Measurements from ENCODE around the gene P2RY8.
"Not testable (repeated sequence)": the region's sequence is repeated elsewhere in the genome, so short reads cannot be mapped to it uniquely, and the experiment has no call there.

P2RY8 gene

DNA sequence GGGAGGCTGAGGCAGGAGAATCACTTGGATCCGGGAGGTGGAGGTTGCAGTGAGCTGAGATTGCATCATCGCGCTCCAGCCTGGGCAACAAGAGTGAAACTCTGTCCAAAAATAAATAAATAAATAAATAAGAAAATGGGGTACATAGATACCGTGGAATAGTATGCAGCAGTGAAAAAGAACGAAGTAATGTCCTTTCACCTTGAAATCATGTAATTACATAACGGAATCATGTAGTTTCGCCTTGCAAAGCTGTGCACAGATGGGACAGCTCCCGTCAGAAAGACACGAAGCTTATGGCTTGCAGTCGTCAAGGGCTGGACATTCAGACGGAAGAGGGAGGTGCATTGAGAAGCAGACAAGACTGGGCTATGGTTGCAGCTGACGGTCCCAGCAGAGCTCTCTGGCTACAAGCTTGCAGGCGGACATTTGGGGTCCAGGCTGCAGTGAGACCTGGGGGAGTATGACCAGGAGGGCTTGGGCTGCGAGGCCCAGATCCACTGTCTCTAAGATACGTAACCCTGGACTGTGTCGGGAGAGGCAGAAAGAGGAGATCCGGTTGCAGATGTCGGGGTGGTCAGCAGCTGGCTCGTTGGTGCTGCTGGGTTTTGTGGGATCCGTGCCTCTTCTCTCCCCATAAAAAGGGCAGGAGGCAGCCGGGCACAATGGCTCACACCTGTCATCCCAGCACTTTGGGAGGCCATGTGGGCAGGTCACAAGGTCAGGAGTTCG, 6.2 kb upstream of the P2RY8 start:
- DNase-seq (ENCODE audit: low spot score): no peak

DNA sequence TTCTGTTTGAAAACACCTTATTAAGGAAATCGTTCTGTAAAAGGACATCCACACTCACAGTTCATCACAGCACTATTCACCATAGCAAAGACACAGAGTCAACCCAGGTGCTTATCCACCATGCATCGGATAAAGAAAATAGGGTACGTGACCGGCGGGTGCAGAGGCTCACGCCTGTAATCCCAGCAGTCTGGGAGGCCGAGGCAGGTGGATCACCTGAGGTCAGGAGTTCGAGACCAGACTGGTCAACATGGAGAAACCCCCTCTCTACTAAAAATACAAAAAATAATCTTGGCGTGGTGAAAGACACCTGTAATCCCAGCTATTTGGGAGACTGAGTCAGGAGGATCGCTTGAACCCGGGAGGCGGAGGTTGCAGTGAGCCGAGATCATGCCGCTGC, 2.2 kb upstream of the P2RY8 start:
- DNase-seq (ENCODE audit: low spot score): not testable (repeated sequence)

DNA sequence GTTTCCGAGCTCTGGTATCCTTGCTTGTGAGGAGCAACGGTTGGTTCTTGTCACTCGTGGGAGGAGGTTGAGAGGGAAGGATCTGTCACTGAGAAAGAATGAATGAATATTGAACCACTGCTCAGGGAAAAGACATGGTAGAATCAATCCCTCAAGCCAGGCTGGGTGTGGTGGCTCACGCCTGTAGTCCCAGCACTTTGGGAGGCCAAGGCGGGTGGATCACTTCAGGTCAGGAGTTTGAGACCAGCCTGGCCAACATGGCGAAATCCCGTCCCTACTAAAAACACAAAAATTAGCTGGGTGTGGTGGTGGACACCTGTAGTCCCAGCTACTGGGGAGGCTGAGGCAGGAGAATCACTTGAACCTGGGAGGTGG, 718 bp upstream of the P2RY8 start:
- DNase-seq (ENCODE audit: low spot score): not testable (repeated sequence)

DNA sequence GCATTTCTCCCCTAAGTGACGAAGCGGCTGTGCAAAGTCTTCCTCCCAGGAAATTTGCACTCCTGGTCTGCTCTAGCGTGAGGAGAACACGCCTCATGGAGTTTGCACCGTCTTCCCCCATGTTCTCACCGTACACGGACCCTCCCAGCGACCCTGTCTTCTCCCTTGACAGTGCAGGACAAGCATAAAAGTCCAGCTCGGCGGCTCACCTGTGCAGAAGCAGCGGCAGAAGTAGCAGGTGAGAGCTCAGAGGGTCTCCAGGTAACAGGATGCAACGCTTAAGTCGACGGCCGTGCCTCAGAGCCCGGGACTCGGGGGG, 314 bp downstream of the P2RY8 start:
- DNase-seq (ENCODE audit: low spot score): no peak

DNA sequence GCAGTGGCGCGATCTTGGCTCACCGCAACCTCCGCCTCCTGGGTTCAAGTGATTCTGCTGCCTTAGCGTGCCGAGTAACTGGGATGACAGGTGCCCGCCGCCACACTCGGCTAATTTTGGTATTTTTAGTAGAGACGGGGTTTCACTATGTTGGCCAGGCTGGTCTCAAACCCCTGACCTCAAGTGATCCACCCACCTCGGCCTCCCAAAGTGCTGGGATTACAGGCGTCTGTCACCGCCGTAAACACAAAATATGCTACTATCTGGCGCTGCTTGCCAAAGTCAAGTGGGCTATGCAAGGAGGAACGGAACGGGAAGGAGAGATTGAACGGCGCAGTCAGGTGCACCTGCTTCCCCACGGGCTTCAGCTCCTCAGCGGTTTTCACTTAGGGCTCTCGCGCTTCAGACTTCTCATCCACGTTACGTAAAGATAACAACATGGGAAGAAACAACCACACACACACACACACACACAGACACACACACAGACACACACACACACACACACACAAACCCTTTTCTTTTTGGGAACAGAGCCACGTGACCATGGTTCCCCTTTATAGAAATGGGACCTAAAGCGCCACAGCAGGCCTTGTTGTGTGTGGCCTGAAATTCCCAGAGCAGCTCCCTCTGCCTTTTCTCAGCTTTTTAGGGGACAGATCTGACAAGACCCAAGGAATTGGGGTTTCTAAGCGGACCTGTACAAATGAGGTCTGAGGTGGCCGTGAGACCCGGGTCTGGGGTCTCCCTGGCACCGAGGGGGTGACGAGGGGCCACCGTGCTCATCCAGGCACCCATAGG, 1.5 kb downstream of the P2RY8 start:
- no peak for DNase-seq (ENCODE audit: low spot score)

DNA sequence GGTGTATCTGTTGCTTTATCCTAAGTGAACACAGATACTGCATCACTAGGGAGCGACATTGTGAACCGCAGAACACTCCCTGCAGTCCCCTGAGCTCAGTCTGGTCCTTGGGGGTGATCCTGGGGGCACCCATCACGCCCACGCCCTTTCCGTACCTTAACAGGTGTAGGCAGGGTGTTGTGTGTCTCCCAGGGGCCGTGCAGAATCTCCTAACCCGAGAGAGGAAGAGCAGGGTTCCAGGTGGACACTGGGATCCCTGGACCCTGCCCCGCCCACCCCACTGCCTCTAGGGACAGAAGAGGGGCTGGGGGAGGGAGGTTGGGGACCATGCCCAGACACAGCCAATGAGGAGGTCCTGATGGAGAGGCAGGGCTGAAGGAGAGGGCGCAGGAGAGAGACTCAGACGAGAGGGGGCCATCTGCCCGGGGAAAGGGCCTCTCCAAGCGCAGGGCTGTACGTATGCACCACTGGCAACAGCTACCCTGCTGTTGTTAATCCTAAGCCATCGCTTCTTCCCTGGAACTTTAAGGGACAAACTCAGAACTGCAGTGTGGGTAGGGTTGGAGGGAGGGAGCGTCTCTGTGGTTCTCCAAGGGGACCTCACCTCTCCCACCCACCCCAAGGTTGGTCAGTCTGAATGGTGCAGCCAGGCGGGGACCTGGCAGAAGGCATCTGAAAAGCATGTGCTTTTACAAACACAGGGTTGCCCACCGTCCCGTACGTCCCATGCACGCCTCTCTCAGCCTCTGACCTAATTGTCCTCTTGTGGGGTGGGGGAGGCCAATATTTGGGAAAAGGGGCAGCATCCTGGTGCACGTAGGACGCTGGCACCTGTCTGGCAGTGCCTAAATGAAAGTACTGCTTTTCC, 2.5 kb downstream of the P2RY8 start:
- no peak for DNase-seq (ENCODE audit: low spot score)

DNA sequence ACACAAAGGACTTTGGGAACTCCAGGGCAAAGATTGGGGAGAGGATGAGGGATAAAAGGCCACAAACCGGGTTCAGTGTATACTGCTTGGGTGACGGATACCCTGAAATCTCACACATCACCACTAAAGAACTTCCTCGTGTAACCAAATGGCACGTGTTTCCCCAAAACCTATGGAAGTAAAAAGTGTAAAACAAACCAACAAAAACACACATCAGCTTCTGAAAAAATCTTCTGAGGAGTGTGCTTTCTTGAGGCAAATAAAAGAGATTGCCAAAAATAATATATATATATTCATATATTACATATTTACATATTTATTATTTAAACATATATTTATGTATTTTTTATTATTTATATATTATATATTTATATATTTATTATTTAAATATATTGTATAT, 3.9 kb downstream of the P2RY8 start:
- no peak for DNase-seq (ENCODE audit: low spot score)

DNA sequence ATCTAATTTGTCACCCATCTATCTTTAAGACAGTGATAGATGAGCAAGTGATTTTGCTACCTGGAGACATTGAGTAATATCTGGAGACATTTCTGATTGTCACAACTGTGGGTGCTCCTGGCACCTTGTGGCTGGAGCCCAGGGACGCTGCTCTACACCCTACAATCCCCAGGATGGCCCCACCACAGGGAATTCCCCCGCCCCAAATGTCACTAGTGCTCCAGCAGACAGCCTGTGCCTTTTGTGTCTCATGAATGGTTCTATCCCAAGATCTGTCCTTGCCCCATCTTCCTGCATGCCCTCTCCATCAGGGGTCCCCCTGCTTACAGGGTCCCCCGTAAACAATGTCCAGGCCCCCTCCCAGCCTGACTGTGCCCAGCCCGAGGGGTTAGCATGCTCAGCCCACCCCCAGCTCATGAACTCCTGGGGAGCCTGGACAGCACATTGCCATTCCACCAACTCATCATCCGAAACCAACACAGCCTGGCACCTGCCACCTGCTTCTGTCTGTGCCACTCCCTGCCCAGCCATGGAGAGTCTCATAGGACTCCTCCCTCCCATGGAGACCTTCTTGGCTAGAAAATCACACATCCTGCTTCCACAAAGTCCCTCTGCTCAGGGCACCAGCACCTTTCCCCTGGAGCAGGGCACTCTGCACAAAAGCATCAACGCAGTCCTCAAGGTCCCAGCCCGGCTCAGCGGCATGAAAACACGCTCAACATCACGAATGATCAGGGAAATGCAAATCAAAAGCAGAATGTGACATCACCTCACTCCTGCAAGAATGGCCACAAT, 5.7 kb downstream of the P2RY8 start:
- DNase-seq (ENCODE audit: low spot score): no peak

DNA sequence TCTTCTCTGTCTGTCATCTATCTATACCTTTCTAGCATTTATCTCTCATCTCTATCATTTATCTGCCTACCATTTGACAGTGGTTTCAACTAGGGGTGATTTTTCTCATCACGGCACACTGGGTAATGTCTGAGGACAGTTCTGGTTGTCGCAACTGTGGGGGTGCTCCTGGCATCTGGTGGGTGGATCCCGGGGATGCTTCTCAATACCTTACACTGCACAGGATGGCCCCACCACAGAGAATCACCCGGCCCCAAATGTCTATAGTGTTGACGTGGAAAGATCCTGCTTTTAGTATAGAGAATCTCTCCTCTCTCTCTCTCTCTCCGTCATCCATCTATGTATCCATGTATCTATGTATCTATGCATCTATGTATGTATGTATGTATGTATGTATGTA, 7.2 kb downstream of the P2RY8 start:
- no peak for DNase-seq (ENCODE audit: low spot score)

DNA sequence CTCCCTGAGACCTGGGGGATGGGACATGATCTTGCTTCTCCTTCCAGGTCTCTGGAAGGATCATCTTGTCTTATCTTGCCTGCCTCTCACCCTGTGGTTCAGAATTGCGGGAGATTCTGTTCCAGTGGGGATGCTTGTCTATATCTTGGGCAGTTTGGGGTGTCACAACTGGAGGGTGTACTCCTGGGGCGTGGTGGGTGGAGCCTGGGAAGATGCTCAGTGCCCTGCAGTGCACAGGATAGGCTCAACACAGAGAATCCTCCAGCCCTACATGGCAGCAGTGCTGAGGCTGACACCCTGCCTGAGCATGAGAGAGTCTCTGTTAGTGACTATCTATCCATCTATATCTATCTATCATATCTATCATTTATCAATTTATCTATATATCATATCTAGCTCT, 7.7 kb downstream of the P2RY8 start:
- no peak for DNase-seq (ENCODE audit: low spot score)

DNA sequence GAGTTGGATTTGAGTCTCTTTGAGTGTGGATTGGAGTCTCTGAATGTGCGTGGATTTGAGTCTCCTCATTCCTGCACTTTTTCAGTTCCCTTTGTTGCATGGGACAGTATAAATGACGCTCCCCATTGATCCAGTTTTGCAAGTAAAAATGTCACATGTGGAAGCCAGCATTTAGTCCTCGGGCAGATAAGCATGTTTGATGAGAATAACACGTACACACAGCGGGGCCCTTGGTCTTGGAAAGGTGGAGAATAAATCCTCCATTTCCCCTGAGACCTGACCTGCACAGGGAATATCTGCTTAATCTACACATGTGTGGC, 8.1 kb downstream of the P2RY8 start:
- no peak for DNase-seq (ENCODE audit: low spot score)

DNA sequence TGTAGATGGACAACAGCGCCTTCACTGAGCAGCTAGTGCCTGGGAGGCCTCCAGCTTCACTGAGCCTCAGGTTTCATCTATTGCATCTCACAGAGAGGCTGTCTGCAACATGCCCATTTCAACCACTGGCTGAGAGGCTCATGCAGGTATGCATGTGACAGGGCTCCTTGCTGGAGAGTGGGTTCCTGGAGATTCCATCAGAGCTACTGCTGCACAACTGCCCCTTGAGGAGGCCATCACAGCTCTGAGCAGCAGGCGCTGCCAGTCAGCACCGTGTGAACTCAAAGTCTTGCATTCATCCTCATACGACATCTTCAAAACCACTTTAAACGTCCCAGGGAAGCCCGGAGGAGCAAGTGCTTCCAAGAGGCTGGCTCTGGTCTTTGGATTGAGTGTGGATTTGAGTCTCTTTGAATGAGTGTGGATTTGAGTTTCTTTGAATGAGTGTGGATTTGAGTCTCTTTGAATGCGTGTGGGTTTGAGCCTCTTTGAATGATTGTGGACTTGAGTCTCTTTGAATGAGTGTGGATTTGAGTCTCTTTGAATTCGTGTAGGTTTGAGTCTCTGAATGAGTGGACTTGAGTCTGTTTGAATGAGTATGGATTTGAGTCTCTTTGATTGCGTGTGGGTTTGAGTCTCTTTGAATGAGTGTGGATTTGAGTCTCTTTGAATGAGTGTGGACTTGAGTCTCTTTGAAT, 8.7 kb downstream of the P2RY8 start:
- no peak for DNase-seq (ENCODE audit: low spot score)

DNA sequence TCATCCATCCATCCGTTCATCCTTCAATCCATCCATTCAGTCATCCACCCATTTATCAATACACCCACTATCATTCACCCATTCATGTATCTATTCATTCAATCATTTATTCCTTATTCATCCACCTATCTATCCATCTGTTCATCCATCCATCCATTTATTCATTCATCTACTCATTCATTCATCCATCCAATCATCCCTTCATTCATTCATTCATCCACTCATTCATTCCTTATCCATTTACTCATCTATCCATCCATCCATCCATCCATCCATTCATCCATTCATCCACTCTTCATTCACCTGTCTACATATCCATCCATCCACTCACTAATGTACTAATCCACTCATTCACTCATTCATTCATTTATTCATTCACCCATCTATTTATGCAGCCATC, 9.5 kb downstream of the P2RY8 start:
- no peak for DNase-seq (ENCODE audit: low spot score)

DNA sequence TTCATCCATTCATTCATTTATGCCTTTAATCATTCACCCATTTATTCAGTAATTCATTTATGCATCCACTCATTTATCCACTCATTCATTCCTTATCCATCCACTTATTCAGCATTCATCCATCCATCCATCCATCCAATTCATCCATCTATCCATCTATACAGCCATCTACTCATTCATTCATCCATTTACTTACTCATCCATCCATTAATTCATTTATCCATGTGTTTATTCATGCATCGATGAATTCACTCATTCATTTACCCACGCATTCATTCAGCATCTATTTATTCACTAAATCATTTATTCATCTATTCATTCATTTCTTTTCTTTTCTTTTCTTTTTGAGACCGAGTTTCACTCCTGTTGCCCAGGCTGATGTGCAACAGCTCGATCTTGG, 10.4 kb downstream of the P2RY8 start:
- DNase-seq (ENCODE audit: low spot score): no peak

DNA sequence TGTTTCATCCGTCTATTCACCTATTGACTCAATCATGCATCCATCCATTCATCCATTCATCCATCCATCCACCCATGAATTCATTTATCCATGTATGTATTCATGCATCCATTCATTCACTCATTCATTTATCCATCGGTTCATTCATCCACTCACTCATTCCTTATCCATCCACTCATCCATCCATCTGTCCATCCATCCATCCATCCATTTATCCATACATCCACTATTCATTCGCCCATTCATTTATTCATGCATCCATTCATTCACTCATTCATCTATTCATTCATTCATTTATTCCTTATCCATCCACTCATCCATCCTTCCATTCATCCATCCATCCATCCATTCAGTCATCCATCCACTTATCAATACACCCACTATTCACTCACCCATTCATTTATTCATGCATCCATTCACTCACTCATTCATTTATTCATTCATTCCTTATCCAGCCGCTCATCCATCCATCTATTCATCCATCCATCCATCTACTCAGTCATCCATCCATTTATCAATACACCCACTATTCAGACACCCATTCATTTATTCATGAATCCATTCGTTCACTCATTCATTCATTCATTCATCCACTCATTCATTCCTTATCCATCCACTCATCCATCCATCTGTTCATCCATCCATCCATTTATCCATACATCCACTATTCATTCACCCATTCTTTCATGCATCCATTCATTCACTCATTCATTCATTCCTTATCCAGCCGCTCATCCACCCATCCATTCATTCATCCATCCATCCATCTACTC, 11.2 kb downstream of the P2RY8 start:
- no peak for DNase-seq (ENCODE audit: low spot score)

DNA sequence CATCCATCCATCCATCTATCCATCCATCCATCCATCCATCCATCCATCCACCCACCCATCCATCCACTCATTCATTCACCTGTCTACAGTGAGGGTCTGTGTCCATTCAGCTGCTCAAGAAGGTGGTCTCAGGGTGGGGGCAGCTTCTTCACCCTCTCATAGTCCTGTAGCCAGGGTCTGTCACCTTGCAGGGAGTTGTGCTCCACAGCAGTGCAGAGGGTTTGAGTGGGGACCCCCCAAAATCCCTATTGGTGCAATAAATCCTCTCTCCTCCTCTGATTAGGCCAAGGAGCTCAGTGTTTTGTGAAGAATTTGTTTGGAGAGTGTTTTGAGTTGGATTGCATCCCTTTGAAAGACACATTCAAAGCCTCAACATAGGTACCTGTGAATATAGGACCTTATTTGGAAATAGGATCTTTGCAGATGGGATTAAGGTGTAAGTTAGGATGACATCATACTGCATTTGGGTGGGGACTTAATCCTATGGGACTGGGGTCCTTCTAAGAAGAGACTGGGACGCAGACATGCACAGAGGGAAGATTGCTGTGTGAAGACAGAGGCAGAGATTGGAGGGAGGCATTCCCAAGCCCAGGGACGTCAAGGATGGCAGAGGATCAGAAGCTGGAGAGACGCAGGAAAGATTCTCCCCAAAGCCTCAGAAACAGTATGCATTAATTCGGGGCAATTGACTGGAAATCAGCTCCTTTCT, 12.0 kb downstream of the P2RY8 start:
- DNase-seq (ENCODE audit: low spot score): no peak

DNA sequence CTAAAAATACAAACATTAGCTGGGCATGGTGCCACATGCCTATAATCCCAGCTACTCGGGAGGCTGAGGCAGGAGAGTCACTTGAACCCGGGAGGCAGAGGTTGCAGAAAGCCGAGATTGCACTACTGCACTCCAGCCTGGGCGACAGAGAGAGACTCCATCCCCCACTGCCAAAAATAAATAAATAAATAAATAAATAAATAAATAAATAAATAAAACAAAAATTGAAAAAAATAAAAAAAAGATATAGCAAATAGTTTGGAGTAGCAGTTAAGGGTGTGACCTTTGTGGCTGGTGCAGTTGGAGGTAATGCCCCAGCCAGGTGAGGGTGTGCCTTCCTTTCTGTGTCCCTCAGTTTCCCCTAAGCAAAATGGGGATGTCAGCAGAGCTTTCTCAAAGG, 14.1 kb downstream of the P2RY8 start:
- DNase-seq (ENCODE audit: low spot score): not testable (repeated sequence)

DNA sequence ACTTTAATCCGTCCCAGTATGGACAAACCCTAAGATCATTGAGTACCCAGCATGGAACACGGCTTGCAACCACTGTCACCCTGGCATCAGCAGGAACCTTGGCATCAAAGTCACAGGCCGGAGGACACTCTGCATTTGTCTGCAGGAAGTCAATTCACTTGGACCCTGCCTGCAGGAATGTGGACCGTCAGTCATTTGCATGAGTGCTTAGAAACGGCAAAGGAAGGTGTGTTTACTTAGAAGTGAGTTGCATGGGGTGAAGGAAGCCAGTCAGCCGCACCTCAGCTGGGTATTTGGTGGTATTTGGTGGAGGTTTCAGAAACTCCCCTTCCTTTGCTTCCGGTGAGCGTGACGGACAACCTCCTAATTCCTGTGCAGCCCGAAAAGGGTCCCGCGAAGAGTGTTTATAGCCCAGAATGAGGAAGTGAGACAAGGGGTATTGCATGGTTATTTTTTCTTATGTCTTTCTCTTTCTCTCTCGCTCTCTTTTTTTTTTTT, 15.5 kb downstream of the P2RY8 start:
- no peak for DNase-seq (ENCODE audit: low spot score)

DNA sequence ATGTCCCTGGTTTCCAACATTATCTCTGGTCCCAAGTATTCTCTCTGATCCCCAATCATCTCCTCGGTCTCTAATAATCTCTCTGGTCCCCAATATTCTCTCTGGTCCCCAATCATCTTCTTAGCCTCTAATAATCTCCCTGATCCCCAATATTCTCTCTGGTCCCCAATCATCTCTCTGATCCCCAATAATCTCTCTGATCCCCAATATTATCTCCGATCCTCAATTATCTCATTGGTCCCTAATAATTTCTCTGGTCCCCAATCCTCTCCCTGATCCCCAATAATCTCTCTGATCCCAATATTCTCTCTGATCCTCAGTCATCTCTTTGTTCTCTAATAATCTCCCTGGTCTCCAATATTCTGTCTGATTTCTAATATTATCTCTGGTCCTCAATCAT, 16.6 kb downstream of the P2RY8 start:
- no peak for DNase-seq (ENCODE audit: low spot score)

DNA sequence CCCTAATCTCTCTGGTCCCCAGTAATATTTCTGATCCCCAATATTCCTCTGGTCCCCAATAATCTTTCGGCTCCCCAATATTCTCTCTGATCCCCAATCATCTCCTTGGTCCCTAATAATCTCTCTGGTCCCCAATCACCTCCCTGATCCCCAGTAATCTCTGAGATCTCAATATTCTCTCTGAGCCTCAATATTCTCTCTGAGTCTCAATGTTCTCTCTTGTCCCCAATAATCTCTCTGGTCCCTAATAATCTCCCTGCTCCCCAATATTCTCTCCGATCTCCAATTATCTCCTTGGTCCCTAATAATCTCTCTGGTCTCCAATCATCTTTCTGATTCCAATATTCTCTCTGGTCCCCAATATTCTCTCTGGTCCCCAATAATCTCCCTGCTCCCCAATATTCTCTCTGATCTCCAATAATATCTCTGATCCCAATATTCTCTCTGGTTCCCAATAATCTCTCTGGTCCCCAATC, 17.9 kb downstream of the P2RY8 start:
- no peak for DNase-seq (ENCODE audit: low spot score)
